Breast epithelium (tissue), 4 donors: ENCODE data around the gene OSBPL3. TPM values are rescaled to one million over a fixed set of nuclear protein-coding genes. Genes with fewer than 3 reads are reported as not detected.

ENCODE experiments used
- DNase-seq, 2 donors: peaks; one replicate each; pipeline ENCODE4 v3.0.0-alpha.2; 2019; ENCODE audit warnings: low spot score in 2 of 2
- H3K27ac ChIP-seq, 2 donors: fragments of 200-600 bp; sonication (generic) in 1 of 2; one replicate each; pipeline ENCODE4 v1.5.1; 2016 to 2019; ENCODE audit warnings: mild to moderate bottlenecking in 1 of 2
- H3K27me3 ChIP-seq, 2 donors: fragments of 200-600 bp; sonication (generic) in 1 of 2; one replicate each; pipeline versions ENCODE4 v1.5.1 to v1.6.0; 2017 to 2019; ENCODE audit warnings: control low read depth in 1 of 2, mild to moderate bottlenecking in 1 of 2
- H3K36me3 ChIP-seq: fragments of 200-600 bp; one replicate; pipeline ENCODE4 v1.5.1; 2019
- H3K4me1 ChIP-seq, 2 donors: fragments of 200-600 bp; sonication (generic); one replicate each; pipeline ENCODE4 v1.5.1; 2016 to 2019; ENCODE audit warnings: control low read depth in 1 of 2
- H3K4me3 ChIP-seq, 3 donors: fragments of 200-600 bp; sonication (generic); 1 replicate in 2 of 3; 2 replicates in 1 of 3; pipeline ENCODE4 v1.5.1; 2016 to 2019; ENCODE audit warnings: mild to moderate bottlenecking in 3 of 3, moderate library complexity in 2 of 3
- H3K9me3 ChIP-seq, 2 donors: fragments of 200-600 bp; sonication (generic) in 1 of 2; one replicate each; pipeline ENCODE4 v1.5.1; 2016 to 2019; ENCODE audit warnings: control low read depth in 1 of 2
- CTCF ChIP-seq, 3 donors: fragments of 450-650 bp; IDR thresholded peaks; one replicate each; pipeline ENCODE4 v1.5.1; 2016 to 2017; ENCODE audit warnings: antibody characterized with exemption in 3 of 3, mild to moderate bottlenecking in 3 of 3, moderate library complexity in 3 of 3
- POLR2A ChIP-seq: fragments of 450-650 bp; IDR thresholded peaks from one replicate; pipeline ENCODE4 v1.6.1; 2016; ENCODE audit warnings: antibody characterized with exemption, mild to moderate bottlenecking, moderate library complexity
- POLR2AphosphoS5 ChIP-seq, 3 donors: sonication (generic); formaldehyde crosslinking; IDR thresholded peaks; one replicate each; pipeline ENCODE4 v1.6.1; 2017; ENCODE audit warnings: antibody characterized with exemption in 3 of 3
- intact Hi-C: fragments of 100-400 bp; cut with DNase I; formaldehyde crosslinking; loops from one replicate; pipeline ENCODE4 v1.15.1; 2023; ENCODE audit warnings: low total_unique reads
- total RNA-seq, 3 donors: library from RNA; depleted of rRNA; stranded (reverse); fragments of >200 nt; gene quantifications; one replicate each; pipeline ENCODE4 v1.1.0, GENCODE V29; 2016

Gene OSBPL3
- total RNA-seq, 3 donors from 2014 or later = 6.4 to 20.5 (median 8.5) TPM

GRCh38 chr7:24974026-24974832 lies 5.7 kb downstream of the OSBPL3 start:
- DNase-seq = no peak
- no peaks in the 10 kb centered on the region for H3K9me3 ChIP-seq
- intact Hi-C loops = no loop called here
- TF ChIP-seq POLR2AphosphoS5 (IDR thresholded peaks at IDR 0.05) = no peak
- TF ChIP-seq CTCF (IDR thresholded peaks at IDR 0.05) = no peak
- TF ChIP-seq POLR2A = no peak
- H3K36me3 ChIP-seq = no peaks in the 10 kb centered on the region
- H3K27ac ChIP-seq = no peak overlapping the region
- H3K4me1 ChIP-seq = no peaks in the 10 kb centered on the region
- no peaks in the 10 kb centered on the region for H3K27me3 ChIP-seq
- no peak overlapping the region for H3K4me3 ChIP-seq

GRCh38 chr7:24972991-24973390 lies 7.0 kb downstream of the OSBPL3 start:
- no peak for TF ChIP-seq POLR2A
- no peak overlapping the region for H3K27ac ChIP-seq
- no peak for DNase-seq

GRCh38 chr7:24972166-24972477 lies 7.9 kb downstream of the OSBPL3 start:
- peak overlapping the region in 1 of 2 donors; percentile 27 for H3K27ac ChIP-seq
- H3K36me3 ChIP-seq = no peaks in the 10 kb centered on the region
- no peaks in the 10 kb centered on the region for H3K4me1 ChIP-seq
- TF ChIP-seq POLR2AphosphoS5 (IDR thresholded peaks at IDR 0.05) (no peak), POLR2A (no peak), CTCF (IDR thresholded peaks at IDR 0.05) (no peak)
- intact Hi-C loops = no loop called here
- H3K9me3 ChIP-seq = no peaks in the 10 kb centered on the region
- H3K27me3 ChIP-seq = no peaks in the 10 kb centered on the region
- DNase-seq = no peak
- H3K4me3 ChIP-seq = no peak overlapping the region

More at GRCh38 chr7:24972991-24973390, 7.0 kb downstream of the OSBPL3 start:
- no peaks in the 10 kb centered on the region for H3K27me3 ChIP-seq
- no peaks in the 10 kb centered on the region for H3K36me3 ChIP-seq
- no peaks in the 10 kb centered on the region for H3K9me3 ChIP-seq
- intact Hi-C loops = no loop called here
- no peak overlapping the region for H3K4me3 ChIP-seq
- no peaks in the 10 kb centered on the region for H3K4me1 ChIP-seq

- no peak overlapping the region for H3K4me3 ChIP-seq
- H3K9me3 ChIP-seq = no peaks in the 10 kb centered on the region
- peak in 1 of 2 donors; percentile 24 for DNase-seq
- H3K27ac ChIP-seq = peak overlapping the region; percentile 1 to 27
- TF ChIP-seq CTCF (IDR thresholded peaks at IDR 0.05) (no peak), POLR2AphosphoS5 (IDR thresholded peaks at IDR 0.05) (no peak), POLR2A (no peak)
- no peaks in the 10 kb centered on the region for H3K4me1 ChIP-seq
- H3K27me3 ChIP-seq = no peaks in the 10 kb centered on the region
- no peaks in the 10 kb centered on the region for H3K36me3 ChIP-seq
- intact Hi-C loops = no loop called here
Measured at GRCh38 chr7:24971333-24972165, 8.4 kb downstream of the OSBPL3 start.

GRCh38 chr7:24970676-24971075 lies 9.3 kb downstream of the OSBPL3 start:
- intact Hi-C loops = no loop called here
- H3K27ac ChIP-seq = no peak overlapping the region
- no peaks in the 10 kb centered on the region for H3K27me3 ChIP-seq
- TF ChIP-seq POLR2AphosphoS5 (IDR thresholded peaks at IDR 0.05) (no peak), CTCF (IDR thresholded peaks at IDR 0.05) (no peak), POLR2A (no peak)
- H3K4me3 ChIP-seq = no peak overlapping the region
- H3K9me3 ChIP-seq = no peaks in the 10 kb centered on the region
- no peaks in the 10 kb centered on the region for H3K36me3 ChIP-seq
- no peaks in the 10 kb centered on the region for H3K4me1 ChIP-seq
- DNase-seq = no peak
